HG03135 (cell line): ENCODE data around the gene CWC25.
"Not testable (repeated sequence)": the region's sequence is repeated elsewhere in the genome, so short reads cannot be mapped to it uniquely, and the experiment has no call there.

ENCODE experiments used
- ATAC-seq: cut with Tn5 transposase; IDR thresholded peaks from one replicate; pipeline ENCODE4 v1.9.1; 2021; ENCODE audit warnings: mild to moderate bottlenecking, moderate library complexity; ENCODE audit not compliant: unreplicated experiment

Gene CWC25

GRCh38 chr17:38824899-38825761, at the start of gene CWC25:
Gene CWC25 (minus strand): TSS chr17:38825321. CDS start chr17:38825183, 138 bp downstream.
- ATAC-seq = peak; percentile 63

- ATAC-seq = no peak
Observed at GRCh38 chr17:38873640-38874380, 48.7 kb upstream of the CWC25 start.

GRCh38 chr17:38872671-38873385, 47.7 kb upstream of the CWC25 start:
- no peak for ATAC-seq

- no peak for ATAC-seq
Observed at GRCh38 chr17:38872027-38872511, 46.9 kb upstream of the CWC25 start.

- ATAC-seq = no peak
Observed at GRCh38 chr17:38871247-38872015, 46.3 kb upstream of the CWC25 start.

- no peak for ATAC-seq
Observed at GRCh38 chr17:38870259-38871165, 45.4 kb upstream of the CWC25 start.

- peak; percentile 48 for ATAC-seq
Observed at GRCh38 chr17:38869526-38870258, 44.6 kb upstream of the CWC25 start, which contains the start of gene LASP1. Gene LASP1 (plus strand): TSS chr17:38870058. CDS start chr17:38870190, 132 bp downstream.

GRCh38 chr17:38868817-38869525, 43.9 kb upstream of the CWC25 start:
- peak; percentile 34 for ATAC-seq

- no peak for ATAC-seq
Observed at GRCh38 chr17:38867968-38868816, 43.1 kb upstream of the CWC25 start.

- ATAC-seq = no peak
Observed at GRCh38 chr17:38867179-38867967, 42.3 kb upstream of the CWC25 start.

- ATAC-seq = no peak
Observed at GRCh38 chr17:38864636-38865398, 39.7 kb upstream of the CWC25 start.

- ATAC-seq = no peak
Observed at GRCh38 chr17:38861399-38861843, 36.3 kb upstream of the CWC25 start.

GRCh38 chr17:38857271-38857670, 32.1 kb upstream of the CWC25 start:
- ATAC-seq = no peak

- ATAC-seq = not testable (repeated sequence)
Observed at GRCh38 chr17:38855101-38855714, 30.1 kb upstream of the CWC25 start.
